GM12878 (cell line): Measurements from ENCODE around the gene SHC3. TPM values are rescaled to one million over a fixed set of nuclear protein-coding genes. Genes with fewer than 3 reads are reported as not detected.
"Not testable (repeated sequence)": the region's sequence is repeated elsewhere in the genome, so short reads cannot be mapped to it uniquely, and the experiment has no call there.

Experiments
- ATAC-seq: fragments of 200-7000 bp; cut with Tn5 transposase; 3 replicates; pipeline ENCODE4 v1.9.1; 2020; ENCODE audit warnings: mild to moderate bottlenecking, moderate library complexity
- BruUV-seq: library from RNA; stranded (reverse); fragments of 400-500 nt; replicated peaks from 2 replicates; lab custom pipeline; 2021; lab: Mats Ljungman, UMichigan
- CTCF ChIA-PET: fragments of 300-600 bp; sonication (Branson Sonifier 250); formaldehyde crosslinking; extraction: SDS; loops from one replicate; lab custom pipeline; 2021; ENCODE audit warnings: inconsistent platforms; lab: Yijun Ruan, JAX
- POLR2A ChIA-PET: fragments of 350-600 bp; formaldehyde crosslinking; extraction: SDS; loops from one replicate; lab custom pipeline; 2021; ENCODE audit warnings: inconsistent platforms; lab: Charles Lee
- RAD21 ChIA-PET: fragments of 300-600 bp; sonication (Branson Sonifier 250); formaldehyde crosslinking; loops from one replicate; lab custom pipeline; 2023; ENCODE audit warnings: antibody characterized with exemption; ENCODE audit not compliant: unreplicated experiment; lab: Charles Lee
- SMC1A ChIA-PET: fragments of 300-600 bp; sonication (Branson Sonifier 250); formaldehyde crosslinking; loops from one replicate; lab custom pipeline; 2023; ENCODE audit not compliant: unreplicated experiment, uncharacterized antibody; lab: Charles Lee
- DNase-seq: peaks from one replicate; pipeline ENCODE4 v3.0.0-alpha.2; 2011; ENCODE audit warnings: low read depth, low spot score
- FAIRE-seq: peaks from 3 replicates; lab custom pipeline; 2011; peaks lifted over from hg19 to GRCh38; lab: Jason Lieb, UNC
- H2AFZ ChIP-seq: 2 replicates; pipeline ENCODE4 v1.6.0; 2011; ENCODE audit warnings: low read depth, low read length, control low read depth; ENCODE audit not compliant: control insufficient read depth
- H3K27ac ChIP-seq: 2 replicates; pipeline ENCODE4 v1.5.1; 2011; ENCODE audit warnings: control low read depth; ENCODE audit not compliant: control insufficient read depth, insufficient read depth
- H3K27me3 ChIP-seq, 2 experiments: replicated peaks in 1 of 2; 2 replicates each; pipeline versions ENCODE4 v1.6.0 to v1.6.1; 2011; ENCODE audit warnings: low read length in 1 of 2; ENCODE audit not compliant: control insufficient read depth in 2 of 2, insufficient read depth in 2 of 2
- H3K36me3 ChIP-seq, 2 experiments: 2 replicates each; pipeline ENCODE4 v1.5.1; 2011; ENCODE audit warnings: low read length in 1 of 2; ENCODE audit not compliant: control insufficient read depth in 2 of 2, insufficient read depth in 2 of 2
- H3K4me1 ChIP-seq: 2 replicates; pipeline ENCODE4 v1.6.1; 2011; ENCODE audit warnings: mild to moderate bottlenecking, low read length, moderate library complexity, mixed read lengths; ENCODE audit not compliant: control insufficient read depth, insufficient read depth
- H3K4me2 ChIP-seq: 2 replicates; pipeline ENCODE4 v1.6.0; 2011; ENCODE audit warnings: control low read depth; ENCODE audit not compliant: control insufficient read depth, insufficient read depth
- H3K4me3 ChIP-seq: fragments of 200-600 bp; sonication (generic); 2 replicates; pipeline ENCODE4 v1.5.1; 2016
- H3K79me2 ChIP-seq: 2 replicates; pipeline ENCODE4 v1.6.0; 2011; ENCODE audit warnings: low read length; ENCODE audit not compliant: control insufficient read depth, insufficient read depth
- H3K9ac ChIP-seq: 2 replicates; pipeline ENCODE4 v1.8.0; 2011; ENCODE audit warnings: low read length, control low read depth, mixed read lengths; ENCODE audit not compliant: control insufficient read depth, insufficient read depth
- H3K9me3 ChIP-seq: replicated peaks from 3 replicates; pipeline ENCODE4 v1.5.1; 2011; ENCODE audit warnings: mild to moderate bottlenecking, low read length; ENCODE audit not compliant: control insufficient read depth, insufficient read depth
- H4K20me1 ChIP-seq: 2 replicates; pipeline ENCODE4 v1.6.0; 2011; ENCODE audit not compliant: control insufficient read depth, insufficient read depth
- JUND ChIP-seq: IDR thresholded peaks from 2 replicates; pipeline ENCODE4 v1.6.1; 2012; ENCODE audit warnings: low read depth, mild to moderate bottlenecking, low read length, improper control_type of control experiment, moderate library complexity
- NFYB ChIP-seq: IDR thresholded peaks from 2 replicates; pipeline ENCODE4 v1.6.1; 2011; ENCODE audit warnings: low read depth, mild to moderate bottlenecking, low read length, improper control_type of control experiment, moderate library complexity; ENCODE audit not compliant: insufficient read depth
- TBL1XR1 ChIP-seq: IDR thresholded peaks from 2 replicates; pipeline ENCODE4 v1.6.1; 2012; ENCODE audit warnings: low read depth, low read length, improper control_type of control experiment
- ZNF622 ChIP-seq: fragments of 450-650 bp; IDR thresholded peaks from 2 replicates; pipeline ENCODE4 v1.6.1; 2017; ENCODE audit warnings: mild to moderate bottlenecking, inconsistent platforms
- WGBS: methylation state at CpG from one replicate; pipeline ENCODE4 v1.1.6; 2016; ENCODE audit warnings: low lambda C conversion rate; ENCODE audit not compliant: insufficient replicate concordance, insufficient coverage; ENCODE audit errors: missing lambda C conversion rate; 5-methylcytosine and 5-hydroxymethylcytosine counted together
- in situ Hi-C: fragments of 300-500 bp; cut with MboI; formaldehyde crosslinking; loops from 9 replicates; pipeline ENCODE4 v1.14.3; 2018; ENCODE audit warnings: mixed read lengths
- intact Hi-C: fragments of 100-400 bp; cut with micrococcal nuclease; formaldehyde crosslinking; loops from one replicate; pipeline ENCODE4 v1.14.2; 2022; ENCODE audit not compliant: unreplicated experiment
- polyA plus RNA-seq, 11 experiments: library from polyadenylated mRNA; depleted of rRNA in 4 of 11; unstranded in 6 of 11; stranded (reverse) in 5 of 11; fragments of >200 nt; fragmentation: Nextera tagmentation in 4 of 11; fragmentation: Illumina TruSeq in 1 of 11; extraction: Ambion mirVana in 4 of 11; extraction: Trizol in 1 of 11; gene quantifications; 1 replicate in 1 of 11; 2 replicates in 10 of 11; pipeline versions ENCODE4 v1.2.1 to v1.2.3, GENCODE V29; 2011 to 2016; ENCODE audit warnings: inconsistent platforms in 2 of 11, missing spikeins in 2 of 11, low read depth in 1 of 11
- total RNA-seq, 4 experiments: library from RNA; depleted of rRNA in 3 of 4; stranded (reverse); fragments of >200 nt in 3 of 4; fragmentation: Illumina TruSeq in 1 of 4; extraction: Trizol in 1 of 4; gene quantifications; 2 replicates each; pipeline versions ENCODE4 v1.2.1 to v1.2.3, GENCODE V29; 2013 to 2021

The SHC3 gene
- total and polyA plus RNA-seq, 10 of the 15 experiments (the other 5 are each of a cell fraction or from before 2014, with no cell fraction given), result 0.01 to 0.06 TPM; not detected in 8

DNA sequence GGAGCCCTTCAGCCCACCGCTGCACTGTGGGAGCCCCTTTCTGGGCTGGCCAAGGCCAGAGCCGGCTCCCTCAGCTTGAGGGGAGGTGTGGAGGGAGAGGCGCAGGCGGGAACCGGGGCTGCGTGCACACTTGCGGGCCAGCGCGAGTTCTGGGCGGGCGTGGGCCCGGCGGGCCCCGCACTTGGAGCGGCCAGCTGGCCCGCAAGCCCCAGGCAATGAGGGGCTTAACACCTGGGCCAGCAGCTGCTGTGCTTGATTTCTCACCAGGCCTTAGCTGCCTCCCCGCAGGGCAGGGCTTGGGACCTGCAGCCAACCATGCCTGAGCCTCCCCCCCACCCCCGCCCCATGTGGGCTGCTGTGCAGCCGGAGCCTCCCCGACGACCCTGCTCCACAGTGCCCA lies 30.7 kb upstream of the SHC3 start:
- DNase-seq, intact Hi-C loops, BruUV-seq, CTCF ChIA-PET, SMC1A ChIA-PET, RAD21 ChIA-PET, H3K9ac ChIP-seq, ATAC-seq, H3K9me3 ChIP-seq, POLR2A ChIA-PET, H4K20me1 ChIP-seq, H3K36me3 ChIP-seq, H3K79me2 ChIP-seq, FAIRE-seq, H2AFZ ChIP-seq, H3K4me1 ChIP-seq, H3K27ac ChIP-seq, in situ Hi-C loops, H3K27me3 ChIP-seq, H3K4me2 ChIP-seq, H3K4me3 ChIP-seq: not testable (repeated sequence)
- 64% methylated on average over 21 of the region's 21 CpGs for WGBS

DNA sequence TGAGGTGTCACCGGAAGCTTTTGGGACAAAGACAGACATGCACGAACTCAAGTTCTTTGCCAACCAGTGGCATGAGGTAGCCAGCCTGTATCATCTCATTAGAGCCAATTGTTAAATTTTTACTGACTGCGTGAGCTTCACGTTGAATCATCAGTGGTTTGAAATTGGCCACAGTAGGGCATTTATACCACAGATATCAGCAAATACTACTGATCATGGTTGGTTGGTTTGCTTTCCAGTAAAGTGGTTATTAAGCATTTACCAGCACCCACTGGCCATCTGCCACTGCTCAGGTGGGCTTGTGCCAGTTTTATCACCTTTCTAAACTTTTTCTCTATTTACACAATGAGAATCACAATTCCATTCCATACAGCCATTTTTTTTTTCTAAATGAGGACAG lies 28.4 kb upstream of the SHC3 start:
- no peak for FAIRE-seq

More for the DNA sequence above, 28.4 kb upstream of the SHC3 start:
- Histone ChIP-seq H3K9ac (no peak overlapping the region), H4K20me1 (no peaks in the 10 kb centered on the region), H2AFZ (no peak overlapping the region), H3K27ac (no peak overlapping the region), H3K4me1 (no peaks in the 10 kb centered on the region), H3K4me3 (no peak overlapping the region), H3K9me3 (no peaks in the 10 kb centered on the region), H3K27me3 (no peaks in the 10 kb centered on the region), H3K4me2 (no peak overlapping the region), H3K36me3 (no peaks in the 10 kb centered on the region), H3K79me2 (no peaks in the 10 kb centered on the region)
- in situ Hi-C loops, result no loop called here
- intact Hi-C loops, result no loop called here
- ChIA-PET POLR2A (no interaction called here), RAD21 (no interaction called here), CTCF (no interaction called here), SMC1A (no interaction called here)
- TF ChIP-seq ZNF622, result no peak
- no peak for TF ChIP-seq TBL1XR1
- no peak for TF ChIP-seq NFYB
- TF ChIP-seq JUND, result no peak
- WGBS, result 8% methylated on average over 4 of the region's 4 CpGs
- BruUV-seq, result no TSS peak
- ATAC-seq, result no peak
- no peak for DNase-seq
